HG02840 (cell line): Measurements from ENCODE around the gene NBEA.

ENCODE experiments used
- ATAC-seq: cut with Tn5 transposase; IDR thresholded peaks from one replicate; pipeline ENCODE4 v1.9.1; 2021; ENCODE audit warnings: mild to moderate bottlenecking, moderate library complexity, moderate number of reproducible peaks; ENCODE audit not compliant: unreplicated experiment, low FRiP score

Gene NBEA

DNA sequence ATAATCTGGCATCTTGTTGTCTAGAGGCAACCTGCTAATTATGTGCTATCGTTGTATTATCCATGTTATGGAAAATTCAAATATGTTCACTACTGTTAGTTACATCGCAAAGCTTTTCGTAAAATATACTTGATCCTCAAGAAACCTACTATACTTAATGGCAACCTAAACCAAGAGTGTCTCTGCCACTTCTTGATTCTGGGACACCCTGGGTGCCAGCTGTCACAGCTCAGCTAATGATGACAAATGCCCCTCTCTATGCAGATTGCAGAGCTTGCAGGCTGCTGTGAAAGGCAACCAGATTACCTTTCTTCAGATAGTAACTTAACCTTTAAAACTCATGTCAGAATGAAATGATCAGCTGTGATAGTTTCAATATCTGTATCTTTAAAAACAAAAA, 543.4 kb downstream of the NBEA start:
- no peak for ATAC-seq

- no peak for ATAC-seq
Measured at GRCh38 chr13:35489050-35489449, 547.0 kb downstream of the NBEA start.

GRCh38 chr13:35496006-35496405, 553.9 kb downstream of the NBEA start:
- no peak for ATAC-seq

GRCh38 chr13:35496761-35497386, 554.8 kb downstream of the NBEA start:
- ATAC-seq, result no peak

GRCh38 chr13:35498231-35498630, 556.2 kb downstream of the NBEA start:
- ATAC-seq, result no peak

DNA sequence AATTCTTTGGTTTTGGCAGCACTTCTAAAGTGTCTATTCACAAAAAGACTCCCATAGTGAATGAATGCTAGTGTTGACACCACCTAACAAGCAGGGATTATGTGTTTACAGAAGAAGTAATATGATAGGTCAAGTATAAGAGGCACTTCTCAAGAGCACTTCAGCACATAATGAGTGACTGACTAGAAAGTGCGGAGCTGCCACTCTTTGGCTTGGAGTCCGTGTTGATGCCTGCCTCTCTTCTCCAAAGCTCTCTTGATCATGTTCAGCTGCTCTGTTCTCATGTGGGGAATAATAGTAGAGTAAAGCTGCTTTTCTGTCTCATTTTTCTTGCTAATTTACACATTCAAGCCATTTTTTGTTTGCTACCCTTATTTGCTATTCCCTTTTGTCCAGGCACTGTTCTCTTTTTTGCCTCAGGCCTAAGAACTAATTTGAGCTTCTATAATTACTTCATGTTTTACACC, 557.2 kb downstream of the NBEA start:
- ATAC-seq, result no peak

DNA sequence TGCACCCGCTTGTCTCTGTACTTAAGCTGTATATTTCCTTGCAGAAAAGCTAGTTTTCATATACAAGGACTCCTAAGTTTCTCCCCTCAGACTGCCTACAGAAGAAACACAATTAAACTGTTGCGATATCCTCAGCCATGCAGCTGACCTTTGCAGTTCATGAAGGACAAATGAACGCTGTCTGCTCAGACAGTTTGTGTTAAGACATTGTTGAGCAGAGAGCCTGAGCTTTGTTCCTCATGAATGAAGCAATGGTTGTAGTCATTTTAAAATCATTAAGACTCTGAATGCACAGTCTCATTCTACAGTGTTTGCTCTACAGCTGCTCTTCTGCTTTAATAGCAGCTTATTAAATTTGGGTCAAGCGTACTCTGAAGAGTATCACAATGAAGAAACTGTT, 557.6 kb downstream of the NBEA start:
- ATAC-seq, result no peak

DNA sequence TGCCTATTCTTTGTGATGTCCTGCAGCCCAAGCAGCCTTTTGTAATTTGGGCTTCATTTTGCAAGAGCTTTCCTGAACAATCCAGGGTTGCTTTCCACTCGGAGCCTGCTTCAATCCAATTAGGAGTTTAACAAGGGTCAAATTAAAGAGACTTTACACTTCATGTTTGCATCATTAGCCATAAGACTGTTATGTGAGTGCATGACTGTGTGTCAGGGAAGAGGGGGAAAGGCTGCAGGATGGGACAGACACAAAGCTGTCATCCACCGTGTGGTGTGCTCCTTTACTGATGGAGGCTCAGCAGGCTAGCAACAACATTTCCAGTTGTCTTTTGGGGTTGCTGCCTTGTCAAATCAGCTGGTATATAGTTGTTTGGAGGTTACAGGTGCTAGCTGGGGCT, 558.1 kb downstream of the NBEA start:
- ATAC-seq, result no peak

GRCh38 chr13:35501661-35502235, 559.7 kb downstream of the NBEA start:
- ATAC-seq, result no peak

GRCh38 chr13:35502456-35502855, 560.4 kb downstream of the NBEA start:
- ATAC-seq, result no peak

- no peak for ATAC-seq
Measured at GRCh38 chr13:35512271-35512920, 570.3 kb downstream of the NBEA start.

DNA sequence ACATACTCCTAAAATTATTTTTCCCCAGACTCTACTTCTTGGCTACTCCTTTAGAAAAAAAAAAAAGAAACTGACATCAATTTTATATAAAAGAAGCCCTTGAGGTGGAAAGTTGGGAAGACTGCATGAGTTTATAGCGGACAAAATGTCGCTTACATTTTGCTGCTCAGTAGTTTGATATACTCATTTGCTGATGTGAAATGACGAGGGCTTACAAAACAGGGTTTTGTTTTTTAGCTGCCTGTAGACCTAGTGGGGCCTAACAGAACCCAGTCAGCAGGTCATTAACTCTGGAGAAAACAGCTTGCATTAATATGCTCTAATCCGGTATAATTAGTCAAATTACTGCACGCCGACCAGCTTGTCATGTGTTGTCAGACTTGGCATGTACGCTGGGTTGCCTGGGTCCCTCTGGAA, 572.0 kb downstream of the NBEA start:
- ATAC-seq, result no peak

DNA sequence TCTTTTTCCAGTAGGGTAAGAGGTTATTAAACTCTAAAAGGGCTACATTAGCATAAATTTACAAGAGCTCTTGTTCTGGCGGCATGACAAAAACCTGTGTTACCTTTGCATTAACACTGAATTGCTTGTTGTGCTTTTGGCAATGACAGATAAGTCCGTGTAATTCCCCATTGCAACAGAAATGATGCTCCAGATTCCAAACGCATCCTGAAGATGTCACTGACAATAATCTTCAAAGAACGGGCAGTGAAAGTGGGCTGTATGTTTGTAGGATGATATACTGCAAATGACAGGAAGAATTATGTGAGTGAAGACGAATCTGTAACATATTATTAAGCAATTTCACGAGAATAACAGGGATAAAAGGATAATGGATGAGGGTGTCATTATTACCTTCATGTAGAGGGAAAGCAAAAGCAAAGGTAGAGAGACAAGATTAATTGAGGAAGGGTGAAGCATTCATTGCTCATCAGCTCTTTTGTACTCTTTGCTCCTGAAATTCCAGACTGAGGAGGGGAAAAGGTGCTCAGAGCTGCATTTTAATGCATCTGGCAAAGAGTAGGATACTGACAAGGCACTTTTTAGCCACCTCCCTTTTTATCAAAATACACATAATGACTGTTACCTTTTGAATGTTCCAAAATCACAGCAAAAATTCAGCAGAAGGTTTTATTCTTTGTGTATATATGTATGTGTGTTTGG, 572.9 kb downstream of the NBEA start:
- ATAC-seq, result no peak

DNA sequence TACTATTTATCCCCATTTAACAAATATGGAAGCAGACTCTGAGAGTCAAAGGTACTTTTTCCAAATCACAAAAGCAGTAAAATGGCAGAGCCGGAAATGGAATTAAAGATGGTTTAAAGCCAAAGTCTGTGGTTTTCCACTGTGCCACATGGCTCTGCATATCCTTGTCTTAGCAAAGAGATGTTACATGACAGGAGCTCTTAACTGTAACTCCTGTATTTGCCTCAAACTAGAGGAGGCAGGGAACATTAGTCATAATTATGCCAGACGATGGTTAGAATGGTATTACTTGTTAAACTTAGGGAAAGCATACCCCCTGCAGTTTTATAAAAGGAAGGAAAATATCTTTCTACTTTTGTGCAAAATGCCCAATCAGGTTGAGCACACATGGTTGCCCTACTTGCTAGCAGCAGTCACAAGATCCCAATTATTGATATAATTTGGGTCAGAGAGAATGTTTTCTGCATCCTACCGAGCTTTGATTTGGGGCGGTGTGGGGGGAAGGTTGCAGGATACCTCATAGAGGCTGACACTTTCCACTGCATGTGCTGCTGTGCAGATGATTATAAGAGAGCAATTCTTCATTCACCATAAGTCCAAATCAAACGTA, 576.4 kb downstream of the NBEA start:
- no peak for ATAC-seq

GRCh38 chr13:35524171-35524570, 582.1 kb downstream of the NBEA start:
- ATAC-seq, result no peak

- no peak for ATAC-seq
Measured at GRCh38 chr13:35526577-35526976, 584.5 kb downstream of the NBEA start.

DNA sequence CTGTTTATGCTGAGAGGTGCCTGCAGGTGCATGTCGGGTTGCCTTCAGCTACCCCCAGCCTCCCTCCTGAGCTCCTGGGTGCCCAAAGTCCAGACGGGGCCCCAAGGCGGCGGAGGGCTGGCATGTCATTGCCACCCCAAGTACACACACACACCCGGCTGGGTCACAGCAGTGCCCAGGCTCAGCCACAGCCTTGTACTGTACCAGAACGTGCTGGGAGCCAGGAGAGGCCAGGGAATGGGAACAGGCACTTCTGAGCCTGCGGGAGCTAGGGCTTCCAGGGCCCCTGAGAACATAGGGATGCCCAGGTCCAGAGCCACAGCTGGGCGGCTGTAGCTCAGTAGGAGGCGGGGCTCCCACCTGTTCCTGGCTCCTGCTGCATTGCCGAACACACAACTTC, 585.4 kb downstream of the NBEA start:
- ATAC-seq, result no peak

DNA sequence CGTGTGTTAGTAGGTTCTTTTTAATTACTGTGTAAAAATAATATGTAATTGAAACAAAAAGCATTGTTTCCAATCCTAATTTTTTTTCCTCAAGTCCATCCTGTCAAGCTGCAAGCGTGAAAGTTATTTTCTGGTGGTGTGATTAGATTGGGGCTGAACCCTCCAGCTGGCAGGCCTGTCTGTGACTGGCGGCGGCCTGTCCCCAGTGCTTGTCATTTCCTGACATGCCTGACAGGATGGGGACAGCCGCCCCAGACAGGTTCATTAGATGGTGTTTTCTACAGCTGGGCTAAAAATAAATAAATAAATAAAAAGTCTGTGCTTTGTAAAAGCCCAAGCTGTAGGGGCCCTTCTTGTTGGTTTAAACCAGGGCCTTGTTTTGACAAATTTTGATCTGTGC, 588.1 kb downstream of the NBEA start:
- no peak for ATAC-seq

GRCh38 chr13:35530581-35530980, 588.5 kb downstream of the NBEA start:
- ATAC-seq, result no peak

DNA sequence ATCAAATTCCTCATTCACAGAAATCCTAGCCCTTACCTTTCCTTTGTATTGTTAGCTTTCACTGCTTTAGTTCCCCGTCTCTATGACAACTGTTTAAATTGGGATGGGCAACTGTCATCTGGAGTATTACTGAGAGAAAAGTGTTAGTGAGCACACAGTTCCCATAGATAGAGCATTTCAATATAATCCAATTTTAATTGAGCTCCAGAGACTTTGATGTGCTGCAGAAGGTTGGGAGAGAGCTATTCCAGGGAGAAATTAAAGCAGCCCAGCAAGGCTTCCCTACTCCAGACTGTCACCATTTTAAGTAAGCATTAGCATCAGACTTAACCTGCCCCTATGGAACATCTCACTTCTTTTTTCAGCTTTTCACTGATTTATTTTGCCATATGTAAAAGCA, 589.5 kb downstream of the NBEA start:
- ATAC-seq, result no peak

DNA sequence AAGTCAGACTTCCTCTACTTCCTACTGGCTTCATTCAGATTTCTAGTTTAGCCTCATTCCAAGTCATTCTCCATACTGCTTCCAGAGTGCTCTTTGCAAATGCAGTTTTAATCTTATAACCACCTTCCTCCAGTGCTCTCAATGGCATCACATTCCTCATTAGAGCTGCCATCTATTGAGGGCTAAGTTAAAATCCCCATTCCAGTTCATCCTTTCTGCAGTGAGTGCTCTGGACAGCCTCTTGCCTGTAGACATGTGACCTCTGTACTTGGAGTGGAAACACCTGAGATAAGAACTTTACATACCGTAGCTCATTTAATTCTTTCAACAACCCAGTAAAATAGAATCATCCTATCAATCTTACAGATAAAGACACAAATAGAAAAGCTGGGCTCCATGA, 592.3 kb downstream of the NBEA start:
- ATAC-seq, result no peak
